HG03064 (cell line): ENCODE results near the gene SMCO1.
"Not testable (repeated sequence)": the region's sequence is repeated elsewhere in the genome, so short reads cannot be mapped to it uniquely, and the experiment has no call there.

Experiments used
- ATAC-seq: cut with Tn5 transposase; IDR thresholded peaks from one replicate; pipeline ENCODE4 v1.9.1; 2021; ENCODE audit warnings: low read depth; ENCODE audit not compliant: unreplicated experiment

The SMCO1 gene

GRCh38 chr3:196523841-196524240 lies 8.7 kb upstream of the SMCO1 start:
- ATAC-seq = no peak

DNA sequence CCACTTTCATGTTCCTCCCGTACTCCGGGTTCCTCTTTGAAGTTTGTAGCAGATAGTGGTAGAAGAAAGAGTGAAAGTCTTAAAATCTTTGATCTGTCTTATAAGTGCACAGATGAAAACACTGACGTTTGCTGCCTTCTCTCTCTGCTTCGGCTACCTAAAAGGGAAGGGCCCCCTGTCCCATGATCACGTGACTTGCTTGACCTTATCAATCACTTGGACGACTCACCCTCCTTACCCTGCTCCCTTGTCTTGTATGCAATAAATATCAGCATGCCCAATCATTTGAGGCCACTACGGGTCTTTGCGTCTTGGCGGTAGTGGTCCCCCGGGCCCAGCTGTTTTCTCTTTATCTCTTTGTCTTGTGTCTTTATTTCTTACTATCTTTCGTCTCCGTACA lies 6.1 kb upstream of the SMCO1 start:
- not testable (repeated sequence) for ATAC-seq

- ATAC-seq = no peak
Measured at GRCh38 chr3:196519718-196520082, 4.6 kb upstream of the SMCO1 start.

GRCh38 chr3:196518966-196519717 lies 4.0 kb upstream of the SMCO1 start:
- ATAC-seq = no peak

DNA sequence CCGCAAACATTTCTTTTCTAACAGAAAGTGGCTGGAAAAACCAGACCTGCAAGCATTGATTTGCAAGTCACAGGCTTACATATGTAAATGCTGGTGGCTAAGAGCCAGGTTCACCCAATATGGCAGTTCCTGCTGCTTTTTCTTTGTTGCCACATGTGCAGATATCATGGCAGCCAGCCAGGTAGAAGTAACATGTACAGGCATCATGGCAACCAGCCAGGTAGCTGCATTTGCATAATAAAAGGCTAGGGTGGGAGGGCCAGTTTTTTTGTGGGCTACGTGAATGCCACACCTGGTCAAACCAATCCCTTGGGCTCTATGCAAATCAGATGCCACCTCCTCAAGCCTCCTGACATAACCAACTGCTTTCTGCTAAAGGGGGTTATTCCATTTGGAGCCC lies 2.8 kb upstream of the SMCO1 start:
- ATAC-seq = no peak

DNA sequence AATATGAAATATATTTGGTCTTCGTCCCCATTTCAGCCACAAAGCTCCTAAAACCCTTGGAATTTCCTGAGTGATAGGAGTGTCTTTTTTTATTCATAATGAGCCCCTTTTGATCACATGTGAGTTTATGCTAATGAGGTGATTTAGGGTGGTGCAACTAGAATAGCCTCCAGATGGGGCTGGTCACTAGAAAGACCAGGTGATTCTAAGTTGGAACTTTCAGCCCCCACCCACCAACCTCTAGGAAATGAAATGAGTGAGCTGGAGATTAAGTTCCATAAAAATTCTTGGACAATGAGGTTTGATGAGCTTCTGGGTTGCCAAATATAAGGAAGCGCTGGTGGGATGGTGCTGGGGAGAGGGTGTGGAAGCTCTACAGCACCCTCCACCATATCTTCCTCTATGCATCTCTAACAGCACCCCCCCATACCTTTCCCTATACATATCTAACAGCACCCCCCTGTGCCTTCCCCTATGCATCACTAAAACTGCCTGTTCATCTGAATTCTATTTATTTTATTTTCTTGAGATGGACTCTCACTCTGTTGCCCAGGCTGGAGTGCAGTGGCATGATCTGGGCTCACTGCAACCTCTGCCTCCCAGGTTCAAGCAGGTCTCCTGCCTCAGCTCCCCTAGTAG lies 2.1 kb upstream of the SMCO1 start:
- ATAC-seq = no peak

- no peak for ATAC-seq
Measured at GRCh38 chr3:196514350-196514716, 813 bp downstream of the SMCO1 start.

DNA sequence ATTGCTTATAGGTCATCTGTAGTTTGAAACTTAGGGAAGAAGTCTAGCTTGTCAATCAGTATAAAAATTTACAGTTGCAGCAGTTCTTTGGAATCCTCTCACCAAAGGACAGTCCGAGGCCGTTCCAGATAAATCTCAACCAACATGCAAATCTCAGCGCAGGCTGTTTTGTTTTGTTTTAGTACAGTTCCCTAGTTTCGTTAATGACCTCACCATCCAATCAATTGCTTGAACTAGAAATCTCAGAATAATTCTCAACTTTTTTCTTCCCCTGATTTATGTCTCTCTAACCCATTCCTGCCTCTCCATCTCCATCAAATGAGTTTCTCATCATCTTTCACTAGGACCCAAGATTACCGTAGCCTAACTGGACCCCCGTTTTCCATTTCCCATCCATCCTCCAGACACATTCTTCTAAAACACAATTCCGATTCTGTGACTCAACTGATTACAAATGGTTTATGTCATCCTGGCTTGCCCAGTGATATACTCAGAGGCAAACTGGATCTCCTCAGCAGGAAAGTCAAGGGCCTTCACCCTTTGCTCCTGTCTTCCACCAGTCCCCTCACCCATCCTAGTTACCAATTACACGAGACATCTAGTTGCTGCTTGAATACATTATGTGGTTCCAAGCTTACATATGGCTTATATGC lies 1.3 kb downstream of the SMCO1 start:
- no peak for ATAC-seq

- ATAC-seq = not testable (repeated sequence)
Measured at GRCh38 chr3:196511646-196512425, 3.3 kb downstream of the SMCO1 start.

- not testable (repeated sequence) for ATAC-seq
Measured at GRCh38 chr3:196511108-196511507, 4.0 kb downstream of the SMCO1 start.

DNA sequence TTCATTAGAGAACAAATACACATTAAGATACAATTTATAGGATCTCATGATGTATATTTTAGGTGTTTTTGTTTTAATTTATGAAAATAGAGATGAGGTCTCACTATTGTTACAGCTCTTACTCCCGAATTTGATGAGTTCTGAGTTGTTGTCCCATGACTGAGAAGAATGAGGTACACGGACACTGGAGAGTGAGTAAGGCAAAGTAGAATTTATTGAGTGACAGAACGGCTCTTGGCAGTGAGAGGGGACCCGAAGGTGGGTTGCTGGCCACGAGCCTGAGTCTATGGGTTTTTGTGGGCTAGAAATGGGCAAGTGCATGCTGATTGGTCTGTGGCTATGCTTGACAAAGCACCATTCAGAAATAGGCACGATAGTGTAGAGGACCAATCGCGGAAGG lies 8.5 kb downstream of the SMCO1 start:
- ATAC-seq = no peak

DNA sequence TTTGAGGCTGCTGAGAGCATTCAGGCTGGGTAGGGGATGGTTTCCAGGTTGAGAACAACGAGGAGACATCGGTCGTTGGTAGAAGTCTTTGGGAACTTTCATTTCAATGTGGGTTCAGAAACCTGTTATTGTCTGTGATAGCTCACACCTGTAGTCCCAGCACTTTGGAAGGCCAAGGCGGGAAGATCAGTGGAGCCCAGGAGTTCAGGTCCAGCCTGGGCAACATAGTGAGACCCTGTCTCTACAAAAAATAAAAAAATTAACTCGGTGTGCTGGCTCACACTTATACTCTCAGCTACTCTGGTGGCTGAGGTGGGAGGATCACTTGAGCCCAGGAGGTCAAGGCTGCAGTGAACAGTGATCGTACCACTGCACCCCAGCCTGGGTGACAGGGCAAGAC lies 10.6 kb downstream of the SMCO1 start:
- no peak for ATAC-seq

- not testable (repeated sequence) for ATAC-seq
Measured at GRCh38 chr3:196504077-196504398, 11.1 kb downstream of the SMCO1 start.

- peak; percentile 70 for ATAC-seq
Measured at GRCh38 chr3:196503196-196504076, 11.7 kb downstream of the SMCO1 start, which contains the start of gene RNF168. RNF168 (minus strand) TSS chr3:196503768; CDS start chr3:196503173, 595 bp downstream.

GRCh38 chr3:196502775-196503195 lies 12.4 kb downstream of the SMCO1 start:
- peak; percentile 3 for ATAC-seq

DNA sequence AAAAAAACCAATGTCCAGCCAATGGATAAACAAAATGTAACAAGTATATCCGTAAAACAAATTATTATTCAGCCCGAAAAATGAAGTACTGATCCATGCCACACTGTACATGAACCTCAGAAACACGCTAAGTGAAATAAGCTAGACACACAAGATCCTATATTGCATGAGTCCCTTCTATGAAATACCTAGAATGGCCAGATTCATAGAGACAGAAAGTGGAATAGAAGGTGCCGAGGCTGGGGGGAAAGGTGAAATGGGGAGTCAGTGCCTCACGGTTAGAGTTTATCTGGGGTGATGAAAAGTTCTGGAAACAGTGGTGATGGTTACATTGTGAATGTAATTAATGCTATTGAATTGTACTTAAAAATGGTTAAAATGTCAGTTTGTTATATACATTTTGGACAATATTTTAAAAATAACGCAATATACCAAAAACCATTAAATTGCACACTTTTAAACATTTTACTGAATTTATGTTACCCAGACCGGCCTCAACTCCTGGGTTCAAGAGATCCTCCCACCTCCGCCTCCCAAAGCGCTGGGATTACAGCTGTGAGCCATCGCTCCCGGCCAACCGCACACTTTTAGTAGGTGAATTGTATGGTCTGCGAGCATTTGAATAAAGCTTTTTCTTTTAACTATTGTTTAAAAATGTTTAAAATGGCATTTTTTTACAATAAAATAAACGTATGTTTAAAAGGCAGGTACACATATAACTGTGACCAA lies 13.7 kb downstream of the SMCO1 start:
- no peak for ATAC-seq

- no peak for ATAC-seq
Measured at GRCh38 chr3:196499807-196500524, 15.2 kb downstream of the SMCO1 start.

DNA sequence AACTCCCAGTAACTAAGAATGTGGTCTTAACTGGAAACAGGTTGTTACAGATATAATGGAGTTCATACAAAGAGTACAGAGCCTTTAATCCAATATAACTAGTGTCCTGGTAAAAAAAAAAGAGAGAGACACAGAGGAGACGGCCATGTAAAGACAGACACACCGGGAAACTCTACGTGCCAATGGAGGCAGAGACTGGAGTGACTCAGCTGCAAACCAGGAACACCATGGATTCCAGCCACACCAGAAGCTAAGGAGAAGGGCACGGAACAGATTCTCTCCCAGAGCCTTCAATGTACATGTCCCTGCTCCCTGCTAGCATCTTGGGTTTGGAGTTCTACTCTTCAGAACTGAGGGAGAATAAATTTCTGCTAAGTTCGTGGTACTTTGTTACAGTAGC lies 16.1 kb downstream of the SMCO1 start:
- no peak for ATAC-seq

GRCh38 chr3:196498297-196498696 lies 16.8 kb downstream of the SMCO1 start:
- no peak for ATAC-seq
